Activated naive CD4-positive, alpha-beta T cell (primary cell): ENCODE results near the gene MYG1.
"Not testable (repeated sequence)": the region's sequence is repeated elsewhere in the genome, so short reads cannot be mapped to it uniquely, and the experiment has no call there.

Experiments used
- DNase-seq, 4 experiments: peaks; one replicate each; lab custom pipeline; 2025; lab: John Stamatoyannopoulos, UW

MYG1 gene

DNA sequence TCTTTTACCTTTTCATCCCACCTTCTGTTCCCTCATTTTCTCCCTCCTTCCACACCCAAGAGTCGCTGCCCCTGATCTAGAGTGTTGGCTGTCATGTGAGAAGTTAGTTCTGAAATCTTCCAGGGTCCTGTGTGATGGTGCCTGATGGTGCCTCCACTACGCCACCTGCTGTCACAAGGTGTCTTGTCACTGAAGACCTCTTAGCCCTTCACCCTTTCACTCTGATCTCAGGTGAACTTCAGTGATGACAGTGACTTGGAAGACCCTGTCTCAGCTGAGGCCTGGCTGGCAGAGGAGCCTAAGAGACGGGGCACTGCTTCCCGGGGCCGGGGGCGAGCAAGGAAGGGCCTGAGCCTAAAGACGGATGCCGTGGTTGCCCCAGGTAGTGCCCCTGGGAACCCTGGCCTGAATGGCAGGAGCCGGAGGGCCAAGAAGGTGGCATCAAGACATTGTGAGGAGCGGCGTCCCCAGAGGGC, 11.7 kb upstream of the MYG1 start:
- peak; percentile 11 to 63 (median 32) for DNase-seq

- DNase-seq = no peak
These were observed 11.2 kb upstream of the MYG1 start for GRCh38 chr12:53288322-53288721.

DNA sequence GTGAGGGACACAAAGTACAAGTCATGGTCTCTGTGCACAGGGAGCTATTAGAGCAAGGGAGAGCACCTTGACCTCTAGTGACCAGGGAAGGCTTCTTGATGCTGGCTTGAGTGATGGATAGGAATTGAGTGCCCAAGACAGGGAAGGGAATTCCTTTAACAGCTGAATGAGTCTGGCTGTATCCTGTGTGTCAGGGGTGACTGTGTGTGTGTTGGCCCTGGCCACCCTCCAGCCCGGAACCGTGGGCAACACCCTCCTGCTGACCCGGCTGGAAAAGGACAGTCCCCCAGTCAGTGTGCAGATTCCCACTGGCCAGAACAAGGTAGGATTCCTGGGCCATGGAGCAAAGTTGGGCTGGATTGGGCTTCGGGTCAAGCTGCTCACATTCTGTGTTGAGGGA, 9.6 kb upstream of the MYG1 start:
- DNase-seq = no peak

DNA sequence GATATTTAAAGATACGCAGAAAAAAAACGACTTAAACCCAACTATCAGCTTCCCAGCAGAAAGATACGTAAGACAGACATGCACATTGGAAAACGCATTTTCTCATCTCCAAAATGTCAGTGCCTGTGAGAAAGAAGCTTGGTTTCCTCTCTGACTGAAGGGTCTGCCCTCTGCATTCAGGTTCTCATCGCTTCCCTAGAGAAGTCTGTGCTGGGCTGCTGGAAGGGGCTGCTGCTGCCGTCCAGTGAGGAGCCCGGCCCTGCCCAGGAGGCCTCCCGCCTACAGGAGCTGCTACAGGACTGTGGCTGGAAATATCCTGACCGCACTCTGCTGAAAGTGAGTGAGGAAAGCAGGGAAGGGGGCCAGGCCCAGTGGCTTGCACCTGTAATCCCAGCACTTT, 8.8 kb upstream of the MYG1 start:
- DNase-seq = no peak

DNA sequence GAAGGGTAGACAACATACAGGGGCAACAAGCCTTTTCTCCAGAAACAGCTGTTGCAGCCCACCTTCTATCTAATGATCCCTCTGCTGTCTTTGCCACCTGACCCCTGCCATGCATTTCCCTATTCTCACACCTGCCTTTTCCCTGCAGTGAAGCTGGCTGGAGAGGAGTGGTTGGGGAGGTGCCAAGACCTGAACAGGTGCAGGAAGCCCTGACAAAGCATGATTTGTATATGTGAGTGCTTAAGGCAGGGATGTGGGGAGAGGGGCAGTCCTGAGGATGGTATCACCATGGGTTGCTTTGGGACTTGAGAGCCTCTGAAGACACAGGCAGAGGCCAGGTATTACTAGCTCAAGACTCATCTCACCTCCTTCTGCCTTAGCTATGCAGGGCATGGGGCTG, 7.1 kb upstream of the MYG1 start:
- no peak for DNase-seq

DNA sequence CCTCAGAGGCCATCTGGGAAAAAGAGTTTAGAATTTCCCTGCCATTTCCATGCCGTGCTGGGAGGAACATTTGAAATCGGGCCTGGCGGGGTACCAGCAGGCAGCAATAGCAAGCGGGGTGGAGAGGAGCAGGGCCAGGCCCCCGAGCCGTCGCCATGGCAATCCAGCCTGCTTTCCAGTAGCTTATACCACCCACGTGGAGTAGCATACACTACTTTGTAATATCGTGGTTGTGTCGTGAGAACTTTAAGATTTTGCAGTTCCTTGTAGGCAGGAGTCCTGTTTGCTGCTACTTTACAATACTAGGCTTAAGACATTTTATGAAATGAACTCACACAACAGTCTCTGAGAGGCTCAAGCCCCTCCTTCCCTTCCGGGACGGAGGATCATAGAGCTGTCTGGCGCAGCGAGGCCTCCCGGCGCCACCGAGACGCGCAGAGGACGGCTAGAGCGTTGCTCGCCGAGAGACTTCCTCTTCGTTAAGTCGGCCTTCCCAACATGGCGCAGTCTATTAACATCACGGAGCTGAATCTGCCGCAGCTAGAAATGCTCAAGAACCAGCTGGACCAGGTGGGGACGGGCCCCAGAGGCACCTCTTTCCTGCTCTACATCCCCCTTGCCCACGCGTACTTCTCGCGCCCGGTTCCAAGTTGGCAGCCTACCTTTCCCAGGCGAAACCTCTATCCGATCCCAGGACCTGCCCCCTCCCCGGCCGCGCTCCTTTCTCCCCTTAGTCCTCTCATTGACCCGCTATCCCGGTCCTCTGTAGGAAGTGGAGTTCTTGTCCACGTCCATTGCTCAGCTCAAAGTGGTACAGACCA, 4.2 kb upstream of the MYG1 start, which contains the start of gene PFDN5:
TSS of gene PFDN5 (plus strand) at position 473 of the 821 bp plus-strand sequence. CDS start at position 499, 26 bp downstream.
- DNase-seq = peak; percentile 47 to 83 (median 66)

- DNase-seq = no peak
These were observed 3.6 kb upstream of the MYG1 start for GRCh38 chr12:53295891-53296219.

DNA sequence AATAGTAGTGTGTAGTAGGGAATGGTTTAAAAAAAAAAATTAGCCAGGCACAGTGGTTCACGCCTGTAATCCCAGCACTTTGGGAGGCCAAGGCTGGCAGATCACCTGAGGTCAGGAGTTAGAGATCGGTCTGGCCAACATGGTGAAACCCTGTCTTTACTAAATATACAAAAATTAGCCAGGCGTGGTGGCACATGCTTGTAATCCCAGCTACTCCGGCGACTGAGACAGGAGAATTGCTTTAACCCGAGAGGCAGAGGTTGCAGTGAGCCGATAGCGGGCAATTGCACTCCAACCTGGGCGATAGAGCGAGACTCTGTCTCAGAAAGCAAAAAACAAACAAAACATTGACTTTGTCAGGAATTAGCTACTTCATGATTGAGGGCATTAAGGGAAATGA, 2.4 kb upstream of the MYG1 start:
- not testable (repeated sequence) for DNase-seq

- no peak for DNase-seq
These were observed 1.3 kb upstream of the MYG1 start for GRCh38 chr12:53298164-53298563.

GRCh38 chr12:53299101-53299453, 418 bp upstream of the MYG1 start:
- peak in 1 of 4 experiments; percentile 7 for DNase-seq

- no peak for DNase-seq
These were observed 692 bp downstream of the MYG1 start for GRCh38 chr12:53300187-53300586.

DNA sequence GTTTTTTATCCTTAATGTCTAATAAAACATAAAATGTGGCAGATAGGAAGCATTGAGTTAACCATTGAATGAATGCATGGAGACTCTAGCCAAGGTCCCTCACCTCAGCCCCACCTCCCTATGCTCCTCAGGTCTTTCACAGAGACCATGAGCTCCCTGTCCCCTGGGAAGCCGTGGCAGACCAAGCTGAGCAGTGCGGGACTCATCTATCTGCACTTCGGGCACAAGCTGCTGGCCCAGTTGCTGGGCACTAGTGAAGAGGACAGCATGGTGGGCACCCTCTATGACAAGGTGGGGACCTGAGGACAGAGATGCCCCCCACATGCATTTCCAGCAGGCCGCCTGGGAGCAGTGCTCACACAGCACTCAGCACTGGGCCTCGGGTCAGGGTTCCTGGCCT, 3.4 kb downstream of the MYG1 start:
- no peak for DNase-seq

DNA sequence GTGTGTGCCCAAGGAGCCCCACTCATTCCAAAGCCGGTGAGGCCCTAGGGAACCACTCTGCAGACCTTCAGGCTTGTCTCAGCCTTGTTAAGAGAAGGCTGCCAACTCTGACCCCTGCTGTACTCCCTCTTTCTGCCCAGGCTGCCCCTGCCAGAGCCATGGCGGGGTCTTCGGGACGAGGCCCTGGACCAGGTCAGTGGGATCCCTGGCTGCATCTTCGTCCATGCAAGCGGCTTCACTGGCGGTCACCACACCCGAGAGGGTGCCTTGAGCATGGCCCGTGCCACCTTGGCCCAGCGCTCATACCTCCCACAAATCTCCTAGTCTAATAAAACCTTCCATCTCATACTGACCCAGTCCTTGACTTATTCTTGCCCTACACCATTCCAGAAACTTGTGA, 7.3 kb downstream of the MYG1 start:
- DNase-seq = no peak

- no peak for DNase-seq
These were observed 8.8 kb downstream of the MYG1 start for GRCh38 chr12:53308276-53308675.

GRCh38 chr12:53313996-53314395, 14.5 kb downstream of the MYG1 start:
- no peak for DNase-seq

GRCh38 chr12:53320352-53321195, 21.1 kb downstream of the MYG1 start:
- no peak for DNase-seq

DNA sequence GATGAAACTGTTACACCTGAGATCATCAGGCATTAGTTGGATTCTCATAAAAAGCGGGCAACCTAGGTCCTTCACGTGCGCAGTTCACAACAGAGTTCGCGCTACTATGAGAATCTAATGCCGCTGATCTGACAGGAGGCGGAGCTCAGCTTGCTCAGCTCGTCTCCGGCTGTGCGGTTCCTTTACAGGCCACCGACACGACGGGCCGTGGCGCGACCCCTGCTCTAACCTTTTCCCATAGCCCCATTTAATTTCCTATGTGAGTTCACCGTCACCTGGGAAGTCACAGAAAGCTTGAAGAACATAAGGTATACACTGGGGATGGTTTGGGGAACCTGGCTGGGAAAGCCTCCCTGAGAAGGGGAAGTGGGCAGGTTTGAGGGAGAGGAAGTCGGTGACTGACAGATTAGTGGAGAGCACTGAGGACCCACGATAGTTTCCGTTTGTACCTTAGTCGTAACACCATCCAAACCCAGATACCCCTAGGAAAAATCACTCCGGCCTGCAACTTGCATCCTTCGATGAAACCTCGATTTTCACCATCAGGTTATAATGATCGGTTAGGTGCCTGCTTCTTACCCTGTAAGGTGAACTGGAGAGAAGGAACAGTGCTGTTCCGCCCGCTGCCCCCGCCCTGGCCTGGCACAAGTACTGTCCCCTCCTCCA, 24.8 kb downstream of the MYG1 start:
- DNase-seq = peak in 1 of 4 experiments; percentile 47

GRCh38 chr12:53324779-53325510, 25.4 kb downstream of the MYG1 start:
- DNase-seq = peak; percentile 47 to 77 (median 62)

DNA sequence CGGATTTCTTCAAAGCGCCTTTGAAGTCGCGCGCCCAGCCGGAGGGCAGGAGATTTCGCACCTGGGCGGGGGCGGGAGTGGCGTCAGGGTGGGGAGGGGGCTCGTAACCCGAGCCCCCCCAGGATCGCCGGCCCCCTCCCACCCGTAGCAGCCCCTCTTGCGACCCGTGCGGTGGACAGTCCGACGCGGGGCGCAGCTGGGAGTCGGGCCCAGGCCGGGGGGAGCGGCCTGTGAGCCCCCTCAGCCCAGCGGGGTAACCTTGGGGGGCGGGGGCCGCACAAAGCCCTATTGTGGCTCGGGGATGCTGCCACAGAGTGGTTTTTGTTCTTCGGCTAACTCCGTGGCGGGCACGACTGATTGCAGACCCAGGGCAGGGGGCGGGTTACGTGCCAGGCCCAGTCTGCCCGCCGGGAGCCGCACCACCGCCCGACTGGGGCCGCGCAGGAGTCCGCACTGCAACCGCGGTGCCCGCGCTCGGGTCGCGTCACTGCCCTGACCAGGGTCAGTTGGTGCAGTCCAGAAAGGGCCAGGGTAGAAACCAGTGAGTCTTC, 26.1 kb downstream of the MYG1 start:
- no peak for DNase-seq

- DNase-seq = no peak
These were observed 27.1 kb downstream of the MYG1 start for GRCh38 chr12:53326460-53327185.
